Tongue (tissue), 2 donors: ENCODE measurements around the gene MARK2. TPM values are rescaled to one million over a fixed set of nuclear protein-coding genes. Genes with fewer than 3 reads are reported as not detected.
"Not testable (repeated sequence)": the region's sequence is repeated elsewhere in the genome, so short reads cannot be mapped to it uniquely, and the experiment has no call there.

Experiments used
- DNase-seq: peaks from one replicate; pipeline ENCODE4 v3.0.0-alpha.2; 2015
- total RNA-seq: library from RNA; depleted of rRNA; stranded (reverse); fragments of >200 nt; gene quantifications from one replicate; pipeline ENCODE4 v1.2.3, GENCODE V29; 2014

The MARK2 gene
- 18.2 TPM for total RNA-seq

DNA sequence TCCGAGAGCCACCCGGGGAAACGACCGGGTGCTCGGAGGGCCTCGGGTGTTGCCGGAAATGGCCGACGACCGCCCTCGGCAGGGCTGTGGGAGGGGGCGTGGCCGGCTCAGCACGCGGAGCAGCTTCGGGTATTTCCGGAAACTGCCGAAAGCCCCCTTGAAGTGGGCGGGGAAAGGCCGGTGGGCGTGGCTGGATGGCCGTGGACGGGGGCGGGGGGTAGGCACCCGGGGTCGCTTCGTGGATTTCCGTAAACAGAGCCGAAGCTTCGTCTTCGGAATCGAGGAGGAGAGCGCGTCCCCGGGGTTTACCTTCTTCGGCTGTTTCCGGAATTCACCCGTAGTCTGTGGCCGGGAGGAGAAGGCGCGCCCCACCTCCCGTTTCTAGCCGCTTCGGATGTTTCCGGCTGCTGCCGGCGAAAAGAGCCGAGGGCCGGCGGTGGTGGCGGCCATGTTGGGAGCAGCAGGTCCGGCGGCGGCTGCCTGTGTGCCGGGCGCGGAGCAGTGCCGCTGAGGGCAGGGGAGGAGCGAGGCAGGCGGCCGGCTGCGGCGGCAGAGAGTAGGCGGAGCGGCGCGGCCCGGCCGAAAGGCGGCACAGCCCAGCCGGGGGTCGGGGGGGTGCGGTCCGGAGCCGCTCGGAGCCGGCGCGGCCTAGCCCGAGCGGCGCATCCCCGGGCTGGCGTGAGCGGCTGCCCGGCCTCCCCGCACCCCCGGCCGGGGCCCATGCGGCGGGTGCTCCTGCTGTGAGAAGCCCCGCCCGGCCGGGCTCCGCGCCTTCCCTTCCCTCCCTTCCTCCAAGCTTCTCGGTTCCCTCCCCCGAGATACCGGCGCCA is at the start of gene MARK2:
Gene MARK2 (plus strand): TSS at position 433 of the 830 bp plus-strand sequence. CDS start 397 bp downstream, at position 830.
- DNase-seq: peak; percentile 99

DNA sequence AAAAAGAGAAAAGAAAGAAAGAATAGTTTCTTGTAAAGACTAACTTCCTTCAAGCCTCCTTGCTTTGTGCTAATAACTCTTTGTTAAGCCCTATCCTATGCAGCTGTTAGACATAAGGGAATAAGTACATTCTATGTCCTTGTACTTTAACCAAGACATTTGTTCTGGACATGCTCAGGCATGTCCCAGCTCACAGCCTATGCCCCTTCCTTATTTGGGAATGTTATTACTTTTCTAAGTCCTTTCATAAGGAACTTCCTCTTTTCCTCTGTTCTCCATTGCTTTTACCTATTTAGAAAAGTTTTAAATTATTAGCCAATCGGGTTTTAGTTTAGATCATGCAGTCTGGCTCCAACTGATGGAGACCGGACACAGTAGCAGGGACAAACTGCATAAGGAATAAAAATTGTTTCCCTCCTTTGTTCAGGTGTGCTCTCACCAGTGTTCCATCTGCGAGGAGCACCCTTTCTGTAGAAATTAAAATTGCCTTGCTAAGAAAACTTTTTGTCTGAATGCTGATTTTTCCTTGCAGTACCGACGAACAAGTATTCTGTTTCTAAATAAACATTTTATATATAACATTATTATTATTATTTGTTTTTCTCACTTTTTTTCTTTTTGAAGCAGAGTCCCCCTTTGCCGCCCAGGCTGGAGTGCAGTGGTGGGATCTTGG is 47.3 kb upstream of the MARK2 start:
- no peak for DNase-seq

DNA sequence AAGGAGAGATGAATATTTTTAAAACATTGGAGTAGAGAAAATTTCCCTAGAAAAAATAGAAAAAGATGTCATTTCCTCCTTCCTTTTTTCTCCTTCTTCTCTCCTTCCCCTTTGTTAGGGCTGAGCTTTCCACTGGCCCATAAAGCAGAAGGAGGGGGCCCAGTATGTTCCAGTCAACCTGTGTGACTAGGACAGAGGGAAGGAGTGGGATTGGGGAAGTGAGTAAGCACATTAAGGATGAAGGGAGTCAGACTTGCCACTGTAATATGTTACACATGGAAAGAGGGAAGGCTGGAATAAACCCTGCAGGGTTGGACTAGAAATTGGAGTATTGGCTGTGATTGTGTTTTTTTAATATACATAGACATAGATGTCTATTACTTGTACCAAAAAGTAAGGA is 45.7 kb upstream of the MARK2 start:
- no peak for DNase-seq

DNA sequence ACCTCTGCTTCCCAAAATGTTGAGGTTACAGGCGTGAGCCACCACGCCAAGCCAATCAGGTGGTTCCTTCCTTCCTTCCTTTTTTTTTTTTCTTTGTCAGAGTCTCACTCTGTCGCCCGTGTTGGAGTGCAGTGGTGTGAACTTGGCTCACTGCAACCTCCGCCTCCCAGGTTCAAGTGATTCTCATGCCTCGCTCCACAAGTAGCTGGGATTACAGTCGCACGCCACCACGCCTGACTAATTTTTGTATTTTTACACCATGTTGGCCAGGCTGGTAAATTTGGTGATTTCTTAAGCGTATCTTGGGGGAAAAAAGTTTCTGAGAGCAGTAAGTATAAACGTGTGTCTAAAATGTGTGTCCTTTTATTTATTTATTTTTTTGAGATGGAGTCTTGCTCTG is 43.8 kb upstream of the MARK2 start:
- DNase-seq: no peak

DNA sequence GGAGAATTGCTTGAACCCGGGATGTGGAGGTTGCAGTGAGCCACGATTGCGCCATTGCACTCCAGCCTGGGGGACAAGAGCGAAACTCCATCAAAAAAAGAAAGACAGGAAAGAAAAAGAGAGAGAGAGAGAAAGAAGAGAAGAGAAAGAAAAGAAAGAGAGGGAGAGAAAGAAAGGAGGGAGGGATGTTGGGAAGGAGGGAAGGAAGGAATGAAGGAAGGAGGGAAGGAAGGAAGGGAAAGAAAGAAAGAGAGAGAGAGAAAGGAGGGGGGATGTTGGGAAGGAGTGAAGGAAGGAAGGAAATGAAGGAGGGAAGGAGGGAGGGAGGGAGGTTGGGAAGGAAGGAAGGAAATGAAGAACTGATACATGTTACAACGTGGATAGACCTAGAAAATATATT is 38.0 kb upstream of the MARK2 start:
- no peak for DNase-seq

DNA sequence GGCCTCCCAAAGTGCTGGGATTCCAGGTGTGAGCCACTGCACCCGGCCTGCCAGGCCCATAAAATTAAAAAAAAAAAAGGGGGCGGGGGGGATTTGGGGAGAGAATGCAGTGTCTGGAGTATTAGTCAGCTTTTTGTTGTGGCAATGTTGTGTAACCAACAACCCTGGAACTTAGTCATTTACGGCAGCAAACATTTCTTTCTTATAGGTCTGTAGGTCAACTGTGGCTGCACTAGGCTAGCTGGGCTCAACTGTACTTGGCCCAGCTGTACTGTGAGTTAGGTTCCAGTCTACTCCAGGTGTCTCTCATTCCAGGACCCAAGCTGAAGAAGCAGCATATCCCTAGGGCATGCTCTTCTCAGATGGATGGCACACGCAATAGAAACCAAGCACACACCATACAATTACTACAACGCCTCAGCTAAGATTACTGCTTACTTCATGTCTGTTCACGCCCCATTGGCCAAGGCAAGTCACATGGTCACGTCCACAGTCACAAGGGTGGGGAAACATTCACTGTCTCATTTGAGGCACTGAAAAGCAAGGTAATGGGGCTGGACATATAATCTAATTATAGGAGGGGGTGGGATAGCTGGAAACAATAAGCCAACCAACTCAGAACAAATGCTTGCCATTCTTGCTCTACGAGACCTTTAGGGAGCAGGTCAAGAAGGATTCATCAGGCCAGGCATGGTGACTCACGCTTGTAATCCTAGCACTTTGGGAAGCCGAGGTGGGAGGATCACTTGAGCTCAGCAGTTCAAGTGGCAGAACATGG is 36.1 kb upstream of the MARK2 start:
- DNase-seq: no peak

DNA sequence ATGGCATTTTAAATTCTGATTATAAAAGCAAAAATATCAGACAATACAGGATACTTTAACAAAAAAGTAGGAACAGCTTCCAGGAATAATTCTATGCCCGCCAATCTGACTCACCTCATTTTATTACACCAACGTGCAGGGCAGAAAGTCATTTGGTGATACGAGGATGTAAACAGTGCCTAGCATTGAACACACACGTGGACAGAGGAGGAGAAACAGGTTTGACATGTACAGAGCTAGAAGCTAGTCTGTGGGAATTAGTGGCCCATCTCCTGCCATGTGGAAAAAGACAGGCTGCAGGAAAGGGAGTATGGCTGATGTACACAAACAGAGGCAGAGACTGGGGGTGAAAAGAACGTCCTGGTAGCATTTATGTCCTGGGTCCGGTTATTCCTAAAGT is 34.7 kb upstream of the MARK2 start:
- DNase-seq: no peak

DNA sequence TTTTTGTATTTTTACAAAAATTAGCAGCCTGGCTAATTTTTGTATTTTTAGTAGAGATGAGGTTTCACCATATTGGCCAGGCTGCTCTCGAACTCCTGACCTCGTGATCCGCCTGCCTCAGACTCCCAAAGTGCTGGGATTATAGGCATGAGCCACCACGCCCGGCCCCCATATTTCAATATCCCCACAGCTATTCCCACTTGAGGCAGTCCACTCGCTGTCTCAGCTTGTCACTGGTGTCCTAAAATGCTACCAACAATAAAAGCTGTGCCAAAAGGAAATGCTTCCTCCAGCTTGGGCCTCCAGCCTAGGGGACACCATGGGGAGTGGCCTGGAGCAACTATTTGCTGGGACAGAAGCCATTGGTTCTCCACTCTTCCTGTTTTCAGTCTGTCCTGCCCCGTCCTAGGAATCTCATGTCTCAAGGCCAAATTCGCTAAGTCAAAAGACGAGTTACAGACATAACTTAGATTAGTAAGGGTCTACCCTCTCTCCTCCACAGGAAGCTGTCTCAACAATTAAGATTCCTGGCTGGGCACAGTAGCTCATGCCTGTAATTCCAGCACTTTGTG is 33.0 kb upstream of the MARK2 start:
- DNase-seq: no peak

DNA sequence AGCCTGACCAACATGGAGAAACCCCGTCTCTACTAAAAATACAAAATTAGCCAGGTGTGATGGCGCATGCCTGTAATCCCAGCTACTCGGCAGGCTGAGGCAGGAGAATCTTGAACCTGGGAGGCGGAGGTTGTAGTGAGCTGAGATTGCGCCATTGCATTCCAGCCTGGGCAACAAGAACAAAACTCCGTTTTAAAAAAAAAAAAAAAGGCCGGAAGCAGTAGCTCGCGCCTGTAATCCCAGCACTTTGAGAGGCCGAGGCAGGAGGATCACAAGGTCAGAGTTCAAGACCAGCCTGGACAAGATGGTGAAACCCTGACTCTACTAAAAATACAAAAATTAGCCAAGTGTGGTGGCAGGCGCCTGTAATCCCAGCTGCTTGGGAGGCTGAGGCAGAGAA is 28.5 kb upstream of the MARK2 start:
- not testable (repeated sequence) for DNase-seq

DNA sequence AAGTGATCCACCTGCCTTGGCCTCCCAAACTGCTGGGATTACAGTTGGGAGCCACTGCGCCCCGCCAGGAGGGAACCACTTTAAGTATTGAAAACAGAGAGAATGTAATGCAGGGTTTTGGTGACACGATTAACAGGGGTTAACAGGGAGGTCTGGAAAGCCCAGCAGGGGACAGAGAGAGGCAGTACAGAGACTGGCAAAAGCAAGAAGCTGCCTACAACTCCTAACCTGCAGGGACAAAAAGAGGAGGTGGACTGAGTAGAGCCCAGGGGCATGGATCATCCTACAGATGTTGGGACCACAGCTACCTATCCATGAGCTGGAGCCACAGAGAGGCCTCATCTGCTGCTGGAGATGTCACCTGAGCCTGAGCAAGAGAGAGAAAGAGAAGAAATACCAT is 27.4 kb upstream of the MARK2 start:
- DNase-seq: no peak

DNA sequence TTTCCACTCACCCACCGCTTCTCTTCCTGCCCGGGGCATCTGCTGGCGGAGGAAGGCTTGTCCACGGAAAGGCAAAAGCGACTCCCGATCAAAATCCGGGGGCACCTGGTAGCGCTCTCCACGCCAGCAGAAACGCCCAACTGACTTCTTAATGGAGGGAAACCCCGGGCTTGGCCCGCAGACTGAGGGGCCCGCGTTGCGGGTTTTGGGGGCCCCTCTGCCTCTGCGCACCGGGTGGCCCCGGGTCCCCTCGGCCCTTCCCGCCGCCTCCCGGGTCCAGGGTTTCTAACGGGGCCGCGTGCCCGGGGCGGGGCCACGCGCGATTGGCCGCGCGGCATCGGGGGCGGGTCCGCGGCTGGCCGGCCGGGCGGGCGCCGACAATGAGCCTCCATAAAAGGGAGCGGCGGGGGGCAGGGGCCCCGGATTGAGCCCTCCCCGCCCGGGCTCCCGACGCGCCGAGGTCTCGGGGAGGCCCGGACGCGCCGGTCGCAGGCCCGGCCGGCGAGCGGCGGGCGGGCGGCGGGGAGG is 25.8 kb upstream of the MARK2 start, which contains the start of gene SPINDOC:
Gene SPINDOC (plus strand): TSS at position 422 of the 528 bp plus-strand sequence. CDS start 231 bp downstream, outside the sequence.
- DNase-seq: peak; percentile 85

DNA sequence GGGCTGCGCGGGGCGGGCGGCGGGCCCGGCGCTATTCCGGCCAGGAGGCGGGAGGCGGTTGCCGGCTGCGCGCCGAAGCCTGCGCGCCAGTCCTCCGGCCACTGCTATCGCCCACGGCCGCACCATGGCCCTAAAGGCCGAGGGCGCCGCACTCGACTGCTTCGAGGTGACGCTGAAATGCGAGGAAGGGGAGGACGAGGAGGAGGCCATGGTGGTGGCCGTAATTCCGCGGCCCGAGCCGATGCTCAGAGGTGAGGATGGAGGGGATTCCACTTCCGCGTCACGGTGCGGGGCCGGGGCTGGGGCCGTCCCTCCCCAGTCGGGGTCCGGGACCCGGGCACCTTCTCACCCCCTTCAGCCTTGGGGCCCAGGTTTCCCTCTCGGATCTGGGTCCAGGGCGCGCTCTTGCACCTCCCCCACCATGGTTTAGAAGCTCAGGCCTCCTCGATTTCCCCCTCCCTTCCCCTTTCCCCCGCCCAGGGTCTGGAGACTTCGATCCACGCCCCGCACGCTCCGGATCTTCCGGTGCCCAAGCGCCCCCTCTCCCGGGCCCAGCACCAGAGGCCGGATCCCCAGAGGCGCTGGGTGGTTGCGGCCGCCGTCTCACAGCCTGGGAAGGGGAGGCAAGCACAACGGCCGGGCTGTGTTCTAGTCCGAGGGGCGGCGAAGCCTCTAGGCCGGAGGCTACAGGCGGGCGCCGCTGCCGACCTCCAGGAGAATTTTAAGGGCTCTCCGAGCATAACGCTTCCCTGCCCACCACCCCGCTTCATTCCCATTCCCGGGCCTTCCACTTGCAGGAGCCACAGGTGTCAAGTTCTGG is 25.1 kb upstream of the MARK2 start:
- peak; percentile 76 for DNase-seq

DNA sequence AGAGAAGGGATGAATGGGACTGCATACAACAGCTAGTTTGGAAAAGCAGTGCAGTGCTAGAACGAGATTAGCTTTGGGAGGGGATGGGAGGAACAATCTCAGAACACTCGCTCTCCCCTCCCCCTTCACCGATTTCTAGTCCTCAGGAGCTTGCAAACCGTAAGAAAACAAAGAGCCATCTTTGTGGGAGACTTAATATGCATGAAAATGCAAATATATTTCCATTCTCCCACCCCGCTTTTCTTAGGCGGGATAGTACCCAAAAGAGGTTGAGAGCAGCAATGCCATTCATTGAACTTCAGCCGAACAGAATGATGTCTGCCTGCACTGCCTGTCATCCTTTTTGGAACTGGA is 24.6 kb upstream of the MARK2 start:
- no peak for DNase-seq

DNA sequence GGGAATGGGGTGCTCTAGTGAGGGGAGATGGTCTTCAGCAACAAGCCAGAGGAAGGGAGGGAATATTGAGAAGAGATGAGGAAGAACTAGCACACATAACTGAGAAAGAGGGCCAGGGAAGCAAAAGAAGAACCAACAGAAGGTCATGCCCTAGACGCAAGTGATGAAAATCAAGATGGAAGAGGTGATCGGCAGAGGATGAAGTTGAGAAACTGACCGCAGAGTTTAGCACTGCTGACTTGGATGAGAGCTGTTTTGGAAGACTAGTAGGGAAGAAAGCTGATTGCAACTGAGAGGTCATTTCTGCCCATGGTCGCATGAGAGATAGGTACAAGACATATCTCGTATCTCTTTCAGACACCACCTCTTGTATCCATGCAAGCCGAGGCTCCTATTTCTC is 22.7 kb upstream of the MARK2 start:
- DNase-seq: no peak

DNA sequence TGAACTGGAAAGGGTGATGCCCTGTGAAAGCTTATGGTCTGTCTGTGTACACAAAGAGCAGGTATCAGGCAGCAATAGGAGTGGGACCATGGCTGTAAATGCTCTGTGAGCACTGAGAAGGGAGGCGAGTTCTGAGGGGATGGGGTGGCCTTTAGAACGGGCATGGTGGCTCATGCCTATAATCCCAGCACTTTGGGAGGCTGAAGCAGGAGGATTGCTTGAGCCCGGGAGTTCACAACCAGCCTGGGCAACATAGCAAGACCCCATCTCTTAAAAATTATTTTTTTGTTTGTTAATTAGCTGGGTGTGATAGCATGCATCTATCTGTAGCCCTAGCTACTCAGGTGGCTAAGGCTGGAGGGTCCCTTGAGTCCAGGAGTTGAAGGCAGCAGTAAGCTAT is 22.2 kb upstream of the MARK2 start:
- DNase-seq: no peak

DNA sequence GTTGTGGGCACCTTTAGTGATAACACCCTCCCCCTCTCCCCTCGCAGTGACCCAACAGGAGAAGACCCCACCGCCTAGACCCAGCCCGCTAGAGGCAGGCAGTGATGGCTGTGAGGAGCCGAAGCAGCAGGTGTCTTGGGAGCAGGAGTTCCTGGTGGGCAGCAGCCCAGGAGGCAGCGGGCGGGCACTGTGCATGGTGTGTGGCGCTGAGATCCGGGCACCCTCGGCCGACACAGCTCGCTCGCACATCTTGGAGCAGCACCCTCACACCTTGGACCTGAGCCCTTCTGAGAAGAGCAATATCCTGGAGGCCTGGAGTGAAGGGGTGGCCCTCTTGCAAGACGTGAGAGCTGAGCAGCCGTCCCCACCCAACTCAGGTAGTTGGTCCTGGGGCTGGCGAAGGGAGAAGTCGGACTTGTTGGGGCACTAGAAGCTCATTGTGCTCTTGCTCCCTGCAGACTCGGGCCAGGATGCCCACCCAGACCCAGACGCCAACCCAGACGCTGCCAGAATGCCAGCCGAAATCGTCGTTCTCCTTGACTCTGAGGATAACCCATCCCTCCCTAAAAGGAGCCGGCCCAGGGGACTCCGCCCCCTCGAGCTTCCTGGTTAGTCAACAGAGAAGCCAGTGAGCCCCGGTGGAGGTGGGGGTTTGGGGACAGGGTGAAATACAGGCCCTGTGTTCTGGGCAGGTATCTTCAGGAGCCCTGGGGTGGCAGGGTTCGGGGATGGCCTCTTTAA is 21.0 kb upstream of the MARK2 start:
- no peak for DNase-seq

DNA sequence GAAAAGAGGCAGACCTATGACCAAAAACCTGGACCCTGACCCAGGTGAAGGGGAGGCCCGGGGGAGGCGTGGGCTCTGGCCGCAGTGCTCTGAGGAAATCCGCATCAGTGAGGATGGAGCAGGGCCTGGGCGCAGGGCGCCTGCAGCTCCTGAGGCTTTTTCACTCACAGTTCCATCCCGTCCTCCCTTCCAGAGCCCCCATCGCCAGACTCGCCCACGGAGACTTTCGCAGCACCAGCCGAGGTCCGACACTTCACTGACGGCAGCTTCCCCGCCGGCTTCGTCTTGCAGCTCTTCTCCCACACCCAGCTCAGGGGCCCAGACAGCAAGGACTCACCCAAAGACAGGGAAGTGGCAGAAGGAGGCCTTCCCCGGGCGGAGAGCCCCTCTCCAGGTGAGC is 20.3 kb upstream of the MARK2 start:
- no peak for DNase-seq

DNA sequence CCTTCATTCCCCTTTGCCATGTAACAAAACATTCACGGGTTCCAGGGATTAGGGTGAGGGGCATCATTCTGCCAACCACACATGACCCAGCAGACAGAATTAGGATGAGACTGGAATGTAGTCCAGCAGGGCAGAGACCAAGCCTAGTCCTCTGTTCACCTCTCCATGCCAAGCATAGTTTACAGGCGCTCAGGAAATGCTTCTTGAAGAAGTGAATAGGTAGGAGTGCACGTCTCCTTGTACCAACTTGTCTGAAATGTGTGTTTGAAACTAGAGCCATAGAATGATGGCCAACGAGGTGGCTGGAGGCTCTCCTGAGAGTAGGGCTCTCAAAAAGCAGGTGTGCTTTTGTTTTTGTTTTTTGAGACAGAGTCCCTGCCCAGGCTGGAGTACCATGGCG is 17.5 kb upstream of the MARK2 start:
- DNase-seq: no peak

DNA sequence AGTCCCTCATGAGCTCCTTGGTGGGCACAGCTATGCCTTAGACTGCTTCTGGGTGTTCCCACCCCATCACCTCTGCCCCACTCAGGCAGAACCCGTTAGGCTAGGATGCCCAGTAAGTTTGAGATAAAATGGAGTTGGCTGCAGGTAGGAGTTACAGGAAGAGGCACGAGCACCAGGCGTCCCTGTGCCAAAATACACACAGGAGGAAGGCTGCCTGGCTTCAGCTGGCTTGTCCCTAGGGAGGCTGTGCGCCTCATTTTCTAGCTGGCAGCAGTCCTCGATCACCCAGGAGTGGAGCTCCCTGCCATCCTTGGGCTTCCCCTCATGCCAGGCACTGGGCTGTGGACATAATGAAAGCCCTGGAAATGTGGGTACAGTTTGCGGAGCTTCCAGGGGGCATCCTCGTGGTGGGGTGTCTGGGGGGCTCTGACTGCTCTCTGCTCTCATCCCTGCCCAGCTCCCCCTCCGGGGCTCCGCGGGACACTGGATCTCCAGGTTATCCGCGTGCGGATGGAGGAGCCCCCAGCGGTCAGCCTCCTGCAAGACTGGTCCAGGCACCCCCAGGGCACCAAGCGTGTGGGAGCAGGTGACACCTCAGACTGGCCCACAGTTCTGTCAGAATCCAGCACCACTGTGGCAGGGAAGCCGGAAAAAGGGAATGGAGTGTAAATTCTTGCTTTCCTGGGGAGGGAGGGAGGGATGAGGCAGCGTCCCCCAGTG is 12.3 kb upstream of the MARK2 start:
- DNase-seq: no peak
